GM12878 (cell line): ENCODE measurements around the gene BTC. TPM values are rescaled to one million over a fixed set of nuclear protein-coding genes. Genes with fewer than 3 reads are reported as not detected.

Experiments
- ATAC-seq: fragments of 200-7000 bp; cut with Tn5 transposase; 3 replicates; pipeline ENCODE4 v1.9.1; 2020; ENCODE audit warnings: mild to moderate bottlenecking, moderate library complexity
- BruUV-seq: library from RNA; stranded (reverse); fragments of 400-500 nt; replicated peaks from 2 replicates; lab custom pipeline; 2021; lab: Mats Ljungman, UMichigan
- CTCF ChIA-PET: fragments of 300-600 bp; sonication (Branson Sonifier 250); formaldehyde crosslinking; extraction: SDS; loops from one replicate; lab custom pipeline; 2021; ENCODE audit warnings: inconsistent platforms; lab: Yijun Ruan, JAX
- POLR2A ChIA-PET: fragments of 350-600 bp; formaldehyde crosslinking; extraction: SDS; loops from one replicate; lab custom pipeline; 2021; ENCODE audit warnings: inconsistent platforms; lab: Charles Lee
- RAD21 ChIA-PET: fragments of 300-600 bp; sonication (Branson Sonifier 250); formaldehyde crosslinking; loops from one replicate; lab custom pipeline; 2023; ENCODE audit warnings: antibody characterized with exemption; ENCODE audit not compliant: unreplicated experiment; lab: Charles Lee
- SMC1A ChIA-PET: fragments of 300-600 bp; sonication (Branson Sonifier 250); formaldehyde crosslinking; loops from one replicate; lab custom pipeline; 2023; ENCODE audit not compliant: unreplicated experiment, uncharacterized antibody; lab: Charles Lee
- DNase-seq: peaks from one replicate; pipeline ENCODE4 v3.0.0-alpha.2; 2011; ENCODE audit warnings: low read depth, low spot score
- FAIRE-seq: peaks from 3 replicates; lab custom pipeline; 2011; peaks lifted over from hg19 to GRCh38; lab: Jason Lieb, UNC
- H2AFZ ChIP-seq: 2 replicates; pipeline ENCODE4 v1.6.0; 2011; ENCODE audit warnings: low read depth, low read length, control low read depth; ENCODE audit not compliant: control insufficient read depth
- H3K27ac ChIP-seq: 2 replicates; pipeline ENCODE4 v1.5.1; 2011; ENCODE audit warnings: control low read depth; ENCODE audit not compliant: control insufficient read depth, insufficient read depth
- H3K27me3 ChIP-seq, 2 experiments: replicated peaks in 1 of 2; 2 replicates each; pipeline versions ENCODE4 v1.6.0 to v1.6.1; 2011; ENCODE audit warnings: low read length in 1 of 2; ENCODE audit not compliant: control insufficient read depth in 2 of 2, insufficient read depth in 2 of 2
- H3K36me3 ChIP-seq, 2 experiments: 2 replicates each; pipeline ENCODE4 v1.5.1; 2011; ENCODE audit warnings: low read length in 1 of 2; ENCODE audit not compliant: control insufficient read depth in 2 of 2, insufficient read depth in 2 of 2
- H3K4me1 ChIP-seq: 2 replicates; pipeline ENCODE4 v1.6.1; 2011; ENCODE audit warnings: mild to moderate bottlenecking, low read length, moderate library complexity, mixed read lengths; ENCODE audit not compliant: control insufficient read depth, insufficient read depth
- H3K4me2 ChIP-seq: 2 replicates; pipeline ENCODE4 v1.6.0; 2011; ENCODE audit warnings: control low read depth; ENCODE audit not compliant: control insufficient read depth, insufficient read depth
- H3K4me3 ChIP-seq: fragments of 200-600 bp; sonication (generic); 2 replicates; pipeline ENCODE4 v1.5.1; 2016
- H3K79me2 ChIP-seq: 2 replicates; pipeline ENCODE4 v1.6.0; 2011; ENCODE audit warnings: low read length; ENCODE audit not compliant: control insufficient read depth, insufficient read depth
- H3K9ac ChIP-seq: 2 replicates; pipeline ENCODE4 v1.8.0; 2011; ENCODE audit warnings: low read length, control low read depth, mixed read lengths; ENCODE audit not compliant: control insufficient read depth, insufficient read depth
- H3K9me3 ChIP-seq: replicated peaks from 3 replicates; pipeline ENCODE4 v1.5.1; 2011; ENCODE audit warnings: mild to moderate bottlenecking, low read length; ENCODE audit not compliant: control insufficient read depth, insufficient read depth
- H4K20me1 ChIP-seq: 2 replicates; pipeline ENCODE4 v1.6.0; 2011; ENCODE audit not compliant: control insufficient read depth, insufficient read depth
- CBX3 ChIP-seq: fragments of 200-600 bp; sonication (generic); IDR thresholded peaks from 2 replicates; pipeline ENCODE4 v1.6.1; 2016; ENCODE audit warnings: low read depth, borderline replicate concordance
- CREB1 ChIP-seq: IDR thresholded peaks from 2 replicates; pipeline ENCODE4 v1.6.1; 2012; ENCODE audit warnings: low read depth, mild to moderate bottlenecking, inconsistent platforms
- HDAC6 ChIP-seq: fragments of 200-600 bp; sonication (generic); IDR thresholded peaks from one replicate; pipeline ENCODE4 v1.8.0; 2017; ENCODE audit warnings: antibody characterized with exemption; ENCODE audit not compliant: unreplicated experiment
- JUNB ChIP-seq: IDR thresholded peaks from 2 replicates; pipeline ENCODE4 v1.6.1; 2016; ENCODE audit warnings: antibody characterized with exemption, mild to moderate bottlenecking
- MEF2A ChIP-seq: IDR thresholded peaks from 2 replicates; pipeline ENCODE4 v1.6.1; 2011; ENCODE audit warnings: low read depth, mild to moderate bottlenecking, low read length, moderate library complexity; ENCODE audit not compliant: insufficient read depth
- MEF2B ChIP-seq: fragments of 450-650 bp; IDR thresholded peaks from 2 replicates; pipeline ENCODE4 v1.6.1; 2018; ENCODE audit warnings: mild to moderate bottlenecking, moderate library complexity; ENCODE audit not compliant: partially characterized antibody, poor library complexity, severe bottlenecking
- NBN ChIP-seq: fragments of 450-650 bp; IDR thresholded peaks from 2 replicates; pipeline ENCODE4 v1.6.1; 2016
- NR2F1 ChIP-seq: fragments of 450-650 bp; conservative IDR thresholded peaks from 2 replicates; pipeline ENCODE4 v1.6.1; 2017; ENCODE audit warnings: mild to moderate bottlenecking
- RUNX3 ChIP-seq: IDR thresholded peaks from 2 replicates; pipeline ENCODE4 v1.6.1; 2012; ENCODE audit warnings: low read length, inconsistent platforms
- SMAD1 ChIP-seq: fragments of 450-650 bp; IDR thresholded peaks from 2 replicates; pipeline ENCODE4 v1.6.1; 2018; ENCODE audit warnings: mild to moderate bottlenecking, low read depth; ENCODE audit not compliant: partially characterized antibody
- SMARCA5 ChIP-seq: fragments of 450-650 bp; IDR thresholded peaks from 2 replicates; pipeline ENCODE4 v1.6.1; 2017; ENCODE audit warnings: mild to moderate bottlenecking
- SREBF1 ChIP-seq: IDR thresholded peaks from 2 replicates; pipeline ENCODE4 v1.6.1; 2012; ENCODE audit warnings: mild to moderate bottlenecking, low read length
- TCF7 ChIP-seq: IDR thresholded peaks from 2 replicates; pipeline ENCODE4 v1.6.1; 2014; ENCODE audit warnings: antibody characterized with exemption, borderline replicate concordance
- ZZZ3 ChIP-seq: IDR thresholded peaks from 2 replicates; pipeline ENCODE4 v1.6.1; 2011; ENCODE audit warnings: low read depth; ENCODE audit not compliant: control insufficient read depth, insufficient read length
- WGBS: methylation state at CpG from one replicate; pipeline ENCODE4 v1.1.6; 2016; ENCODE audit warnings: low lambda C conversion rate; ENCODE audit not compliant: insufficient replicate concordance, insufficient coverage; ENCODE audit errors: missing lambda C conversion rate; 5-methylcytosine and 5-hydroxymethylcytosine counted together
- in situ Hi-C: fragments of 300-500 bp; cut with MboI; formaldehyde crosslinking; loops from 9 replicates; pipeline ENCODE4 v1.14.3; 2018; ENCODE audit warnings: mixed read lengths
- intact Hi-C: fragments of 100-400 bp; cut with micrococcal nuclease; formaldehyde crosslinking; loops from one replicate; pipeline ENCODE4 v1.14.2; 2022; ENCODE audit not compliant: unreplicated experiment
- polyA plus RNA-seq, 11 experiments: library from polyadenylated mRNA; depleted of rRNA in 4 of 11; unstranded in 6 of 11; stranded (reverse) in 5 of 11; fragments of >200 nt; fragmentation: Nextera tagmentation in 4 of 11; fragmentation: Illumina TruSeq in 1 of 11; extraction: Ambion mirVana in 4 of 11; extraction: Trizol in 1 of 11; gene quantifications; 1 replicate in 1 of 11; 2 replicates in 10 of 11; pipeline versions ENCODE4 v1.2.1 to v1.2.3, GENCODE V29; 2011 to 2016; ENCODE audit warnings: inconsistent platforms in 2 of 11, missing spikeins in 2 of 11, low read depth in 1 of 11
- total RNA-seq, 4 experiments: library from RNA; depleted of rRNA in 3 of 4; stranded (reverse); fragments of >200 nt in 3 of 4; fragmentation: Illumina TruSeq in 1 of 4; extraction: Trizol in 1 of 4; gene quantifications; 2 replicates each; pipeline versions ENCODE4 v1.2.1 to v1.2.3, GENCODE V29; 2013 to 2021
- TF ChIP-seq, protein P1 (sequence below): fragments of 450-650 bp; conservative IDR thresholded peaks from 2 replicates; pipeline ENCODE4 v1.6.1; 2017; ENCODE audit warnings: mild to moderate bottlenecking, moderate library complexity
- TF ChIP-seq, protein P2 (sequence below): IDR thresholded peaks from 2 replicates; pipeline ENCODE4 v1.6.1; 2012; ENCODE audit warnings: improper control_type of control experiment, low read depth, low read length; ENCODE audit not compliant: insufficient replicate concordance
- TF ChIP-seq, protein P3 (sequence below): IDR thresholded peaks from 2 replicates; pipeline ENCODE4 v1.6.1; 2011; ENCODE audit warnings: low read depth, low read length, improper control_type of control experiment, borderline replicate concordance
- TF ChIP-seq, protein P4 (sequence below): IDR thresholded peaks from 2 replicates; pipeline ENCODE4 v1.6.1; 2012; ENCODE audit warnings: low read depth, low read length, improper control_type of control experiment

BTC gene
- total and polyA plus RNA-seq, 10 of the 15 experiments (the other 5 are each of a cell fraction or from before 2014, with no cell fraction given), result not detected

DNA sequence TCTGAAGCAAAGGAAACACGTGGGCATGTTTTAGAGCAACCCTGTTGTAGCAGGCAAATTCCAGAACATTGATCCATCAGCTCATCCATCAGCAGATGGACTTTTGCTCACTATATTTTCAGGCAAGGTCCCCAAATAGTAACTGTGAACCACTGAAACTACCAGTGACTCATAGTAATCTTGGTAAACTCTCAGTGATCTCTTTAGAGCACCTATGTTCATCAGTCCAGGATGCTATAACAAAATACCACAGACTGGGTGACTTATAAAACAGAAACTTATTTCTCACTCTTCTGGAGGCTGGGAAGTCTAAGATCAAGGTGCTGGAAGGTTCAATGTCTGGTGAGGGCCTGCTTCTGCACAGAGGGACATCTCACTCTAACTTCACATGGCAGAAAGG, 28.9 kb upstream of the BTC start:
- H3K9me3 ChIP-seq, result no peaks in the 10 kb centered on the region
- in situ Hi-C loops, result no loop called here
- no peak overlapping the region for H3K4me3 ChIP-seq
- intact Hi-C loops, result no loop called here
- H4K20me1 ChIP-seq, result no peaks in the 10 kb centered on the region
- ATAC-seq (peak; percentile 69), DNase-seq (no peak), FAIRE-seq (no peak)
- ChIA-PET CTCF (no interaction called here), RAD21 (no interaction called here), SMC1A (interaction anchor here (0.8 kb wide), 1 partner anchor 78 kb away, joined by 3 read pairs; no protein-coding TSS in a partner anchor), POLR2A (no interaction called here)
- WGBS, result 0% methylated on average over 1 of the region's 1 CpG
- no TSS peak for BruUV-seq
- no peaks in the 10 kb centered on the region for H3K36me3 ChIP-seq
- no peaks in the 10 kb centered on the region for H3K79me2 ChIP-seq
- no peaks in the 10 kb centered on the region for H3K4me1 ChIP-seq
- no peak overlapping the region for H2AFZ ChIP-seq
- no peak overlapping the region for H3K4me2 ChIP-seq
- no peaks in the 10 kb centered on the region for H3K27me3 ChIP-seq
- H3K9ac ChIP-seq, result no peak overlapping the region
- no peak overlapping the region for H3K27ac ChIP-seq
- TF ChIP-seq CBX3 (no peak), NR2F1 (no peak), JUNB (no peak), ZZZ3 (no peak), NBN (no peak), RUNX3 (peak; percentile 71), SMARCA5 (no peak), HDAC6 (no peak), MEF2B (peak; percentile 13), MEF2A (peak; percentile 75; the same call in 1 of the 2 replicates), CREB1 (no peak), SMAD1 (no peak), TCF7 (no peak), SREBF1 (no peak)
- TF ChIP-seq, protein P1, sequence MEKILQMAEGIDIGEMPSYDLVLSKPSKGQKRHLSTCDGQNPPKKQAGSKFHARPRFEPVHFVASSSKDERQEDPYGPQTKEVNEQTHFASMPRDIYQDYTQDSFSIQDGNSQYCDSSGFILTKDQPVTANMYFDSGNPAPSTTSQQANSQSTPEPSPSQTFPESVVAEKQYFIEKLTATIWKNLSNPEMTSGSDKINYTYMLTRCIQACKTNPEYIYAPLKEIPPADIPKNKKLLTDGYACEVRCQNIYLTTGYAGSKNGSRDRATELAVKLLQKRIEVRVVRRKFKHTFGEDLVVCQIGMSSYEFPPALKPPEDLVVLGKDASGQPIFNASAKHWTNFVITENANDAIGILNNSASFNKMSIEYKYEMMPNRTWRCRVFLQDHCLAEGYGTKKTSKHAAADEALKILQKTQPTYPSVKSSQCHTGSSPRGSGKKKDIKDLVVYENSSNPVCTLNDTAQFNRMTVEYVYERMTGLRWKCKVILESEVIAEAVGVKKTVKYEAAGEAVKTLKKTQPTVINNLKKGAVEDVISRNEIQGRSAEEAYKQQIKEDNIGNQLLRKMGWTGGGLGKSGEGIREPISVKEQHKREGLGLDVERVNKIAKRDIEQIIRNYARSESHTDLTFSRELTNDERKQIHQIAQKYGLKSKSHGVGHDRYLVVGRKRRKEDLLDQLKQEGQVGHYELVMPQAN, result no peak
- TF ChIP-seq, protein P2, sequence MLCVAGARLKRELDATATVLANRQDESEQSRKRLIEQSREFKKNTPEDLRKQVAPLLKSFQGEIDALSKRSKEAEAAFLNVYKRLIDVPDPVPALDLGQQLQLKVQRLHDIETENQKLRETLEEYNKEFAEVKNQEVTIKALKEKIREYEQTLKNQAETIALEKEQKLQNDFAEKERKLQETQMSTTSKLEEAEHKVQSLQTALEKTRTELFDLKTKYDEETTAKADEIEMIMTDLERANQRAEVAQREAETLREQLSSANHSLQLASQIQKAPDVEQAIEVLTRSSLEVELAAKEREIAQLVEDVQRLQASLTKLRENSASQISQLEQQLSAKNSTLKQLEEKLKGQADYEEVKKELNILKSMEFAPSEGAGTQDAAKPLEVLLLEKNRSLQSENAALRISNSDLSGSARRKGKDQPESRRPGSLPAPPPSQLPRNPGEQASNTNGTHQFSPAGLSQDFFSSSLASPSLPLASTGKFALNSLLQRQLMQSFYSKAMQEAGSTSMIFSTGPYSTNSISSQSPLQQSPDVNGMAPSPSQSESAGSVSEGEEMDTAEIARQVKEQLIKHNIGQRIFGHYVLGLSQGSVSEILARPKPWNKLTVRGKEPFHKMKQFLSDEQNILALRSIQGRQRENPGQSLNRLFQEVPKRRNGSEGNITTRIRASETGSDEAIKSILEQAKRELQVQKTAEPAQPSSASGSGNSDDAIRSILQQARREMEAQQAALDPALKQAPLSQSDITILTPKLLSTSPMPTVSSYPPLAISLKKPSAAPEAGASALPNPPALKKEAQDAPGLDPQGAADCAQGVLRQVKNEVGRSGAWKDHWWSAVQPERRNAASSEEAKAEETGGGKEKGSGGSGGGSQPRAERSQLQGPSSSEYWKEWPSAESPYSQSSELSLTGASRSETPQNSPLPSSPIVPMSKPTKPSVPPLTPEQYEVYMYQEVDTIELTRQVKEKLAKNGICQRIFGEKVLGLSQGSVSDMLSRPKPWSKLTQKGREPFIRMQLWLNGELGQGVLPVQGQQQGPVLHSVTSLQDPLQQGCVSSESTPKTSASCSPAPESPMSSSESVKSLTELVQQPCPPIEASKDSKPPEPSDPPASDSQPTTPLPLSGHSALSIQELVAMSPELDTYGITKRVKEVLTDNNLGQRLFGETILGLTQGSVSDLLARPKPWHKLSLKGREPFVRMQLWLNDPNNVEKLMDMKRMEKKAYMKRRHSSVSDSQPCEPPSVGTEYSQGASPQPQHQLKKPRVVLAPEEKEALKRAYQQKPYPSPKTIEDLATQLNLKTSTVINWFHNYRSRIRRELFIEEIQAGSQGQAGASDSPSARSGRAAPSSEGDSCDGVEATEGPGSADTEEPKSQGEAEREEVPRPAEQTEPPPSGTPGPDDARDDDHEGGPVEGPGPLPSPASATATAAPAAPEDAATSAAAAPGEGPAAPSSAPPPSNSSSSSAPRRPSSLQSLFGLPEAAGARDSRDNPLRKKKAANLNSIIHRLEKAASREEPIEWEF, result no peak
- TF ChIP-seq, protein P3, sequence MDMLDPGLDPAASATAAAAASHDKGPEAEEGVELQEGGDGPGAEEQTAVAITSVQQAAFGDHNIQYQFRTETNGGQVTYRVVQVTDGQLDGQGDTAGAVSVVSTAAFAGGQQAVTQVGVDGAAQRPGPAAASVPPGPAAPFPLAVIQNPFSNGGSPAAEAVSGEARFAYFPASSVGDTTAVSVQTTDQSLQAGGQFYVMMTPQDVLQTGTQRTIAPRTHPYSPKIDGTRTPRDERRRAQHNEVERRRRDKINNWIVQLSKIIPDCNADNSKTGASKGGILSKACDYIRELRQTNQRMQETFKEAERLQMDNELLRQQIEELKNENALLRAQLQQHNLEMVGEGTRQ, result no peak
- TF ChIP-seq, protein P4, sequence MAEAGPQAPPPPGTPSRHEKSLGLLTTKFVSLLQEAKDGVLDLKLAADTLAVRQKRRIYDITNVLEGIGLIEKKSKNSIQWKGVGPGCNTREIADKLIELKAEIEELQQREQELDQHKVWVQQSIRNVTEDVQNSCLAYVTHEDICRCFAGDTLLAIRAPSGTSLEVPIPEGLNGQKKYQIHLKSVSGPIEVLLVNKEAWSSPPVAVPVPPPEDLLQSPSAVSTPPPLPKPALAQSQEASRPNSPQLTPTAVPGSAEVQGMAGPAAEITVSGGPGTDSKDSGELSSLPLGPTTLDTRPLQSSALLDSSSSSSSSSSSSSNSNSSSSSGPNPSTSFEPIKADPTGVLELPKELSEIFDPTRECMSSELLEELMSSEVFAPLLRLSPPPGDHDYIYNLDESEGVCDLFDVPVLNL, result no peak
